ENCODE data around the gene RAD51B. TPM values are rescaled to one million over a fixed set of nuclear protein-coding genes. Genes with fewer than 3 reads are reported as not detected.
A peak's percentile ranks its signal among the peaks of the same experiment; 100 is the strongest.

Gene RAD51B
- total RNA-seq, 4 donors from 2014 or later = 14.0 to 16.4 (median 14.8) TPM

DNA sequence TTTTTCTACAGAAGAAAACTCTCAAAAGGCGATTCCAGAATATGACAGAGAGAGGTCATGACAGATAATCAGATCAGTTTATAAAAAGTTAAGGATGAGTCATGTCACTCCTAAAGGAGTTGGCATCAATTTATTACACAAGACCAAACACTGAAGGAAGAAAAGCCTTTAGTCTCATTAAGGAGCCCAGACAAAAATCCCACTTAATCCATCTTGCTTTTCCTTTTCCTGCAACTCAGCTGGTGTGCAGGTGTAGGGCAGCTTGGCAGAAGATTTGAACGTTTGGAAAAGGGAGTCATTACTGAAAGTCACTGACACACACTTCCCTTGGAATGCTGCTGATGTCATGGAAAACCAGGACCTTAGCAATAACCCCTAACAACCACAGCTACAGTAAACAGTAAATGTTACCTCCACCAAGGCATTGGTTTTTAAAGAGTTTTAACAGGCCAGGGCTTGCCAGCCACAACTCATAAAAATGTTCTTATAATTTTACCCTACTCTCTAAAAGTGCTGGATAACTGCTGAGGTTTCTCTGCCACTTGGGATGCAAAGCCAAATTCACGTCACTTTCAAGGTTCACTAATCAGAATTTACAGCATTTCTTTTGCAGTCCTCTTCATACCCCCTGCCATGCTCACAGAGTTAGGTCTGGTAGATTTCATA lies 320.6 kb downstream of the RAD51B start:
- H3K9me3 ChIP-seq = no peaks in the 10 kb centered on the region
- intact Hi-C loops (cut with DNase I) = no loop called here
- H3K4me1 ChIP-seq = peaks cover 43 to 67% of the 10 kb centered on the region in 2 donors
- no peaks in the 10 kb centered on the region for H3K27me3 ChIP-seq
- no peak overlapping the region for H3K4me3 ChIP-seq (replicated peaks in 1 of 3)
- no peak for TF ChIP-seq CTCF (IDR thresholded peaks at IDR 0.05)
- no peak for TF ChIP-seq POLR2A (IDR thresholded peaks at IDR 0.05)
- peak; percentile 20 to 38 for DNase-seq
- H3K27ac ChIP-seq = peak overlapping the region; percentile 68 to 91 (median 83)
- WGBS, 2 donors = 29 to 43% methylated on average over 3 of the region's 3 CpGs
- H3K36me3 ChIP-seq = no peaks in the 10 kb centered on the region

DNA sequence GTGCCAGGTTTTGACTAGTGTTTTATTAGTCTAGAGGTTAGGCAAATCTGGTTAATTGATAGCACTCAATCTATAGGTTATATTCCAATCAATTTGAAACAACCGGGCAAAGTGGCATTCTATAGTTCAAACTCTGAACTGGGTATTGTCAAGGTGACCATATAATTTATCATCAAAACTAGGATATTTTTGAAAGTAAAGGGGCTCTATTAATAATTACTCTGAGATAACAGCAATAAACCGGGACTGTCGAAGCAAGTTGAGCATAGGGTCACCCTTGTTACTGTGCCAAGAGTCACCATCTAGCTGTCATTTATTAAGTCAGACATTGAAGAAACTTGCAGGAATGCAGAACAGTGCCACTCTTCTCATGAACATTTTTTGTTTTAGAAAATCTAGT lies 321.2 kb downstream of the RAD51B start:
- no peak overlapping the region for H3K4me3 ChIP-seq (replicated peaks in 1 of 3)
- H3K4me1 ChIP-seq = peaks cover 43 to 65% of the 10 kb centered on the region in 2 donors
- TF ChIP-seq POLR2A (IDR thresholded peaks at IDR 0.05) (no peak), CTCF (IDR thresholded peaks at IDR 0.05) (no peak)
- no peak for DNase-seq
- WGBS, 2 donors = 87 to 93% methylated on average over 3 of the region's 3 CpGs
- no peaks in the 10 kb centered on the region for H3K36me3 ChIP-seq
- peak overlapping the region; percentile 68 to 91 (median 83) for H3K27ac ChIP-seq
- no peaks in the 10 kb centered on the region for H3K27me3 ChIP-seq
- H3K9me3 ChIP-seq = no peaks in the 10 kb centered on the region
- intact Hi-C loops (cut with DNase I) = no loop called here

DNA sequence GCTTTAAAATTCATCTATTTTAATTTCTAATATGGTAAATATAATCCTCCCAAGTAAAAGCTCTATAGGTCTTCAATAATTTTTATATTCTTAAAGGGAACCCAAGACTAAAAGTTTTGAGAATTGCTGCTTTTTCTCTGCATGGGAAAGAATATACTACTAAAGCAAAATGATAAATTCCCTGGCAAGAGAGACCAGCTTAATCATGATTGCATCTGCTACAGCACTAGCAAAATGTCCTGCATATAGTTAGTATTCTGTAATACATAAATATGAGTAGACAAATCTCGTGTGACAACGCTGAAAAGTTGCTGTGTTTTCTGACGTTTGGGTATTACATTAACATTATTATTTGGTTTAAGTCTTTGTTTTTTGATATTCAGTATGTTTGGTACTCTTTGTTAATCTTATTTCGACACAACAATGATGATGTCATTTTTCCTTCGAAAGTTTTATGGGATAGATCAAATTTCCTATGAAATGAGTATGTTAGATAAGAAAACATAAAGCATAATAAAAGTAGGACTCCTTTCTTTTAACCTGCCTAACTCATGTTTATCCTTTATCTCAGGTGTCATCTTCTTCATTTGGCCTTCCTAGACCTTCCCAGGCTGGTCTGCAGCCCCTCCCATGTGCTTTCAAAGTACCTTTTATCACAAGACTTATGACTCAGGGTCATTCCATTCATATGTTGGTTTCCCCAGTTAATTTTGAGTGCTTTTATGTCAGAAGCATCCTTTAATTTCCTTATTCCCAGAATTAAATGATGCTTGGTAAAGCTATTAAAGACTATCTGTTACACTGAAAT lies 321.9 kb downstream of the RAD51B start:
- Histone ChIP-seq H3K27ac (peak overlapping the region; percentile 68 to 91 (median 83)), H3K36me3 (no peaks in the 10 kb centered on the region), H3K4me3 (replicated peaks in 1 of 3) (no peak overlapping the region), H3K9me3 (no peaks in the 10 kb centered on the region), H3K4me1 (peaks cover 48 to 69% of the 10 kb centered on the region in 2 donors), H3K27me3 (no peaks in the 10 kb centered on the region)
- no peak for TF ChIP-seq POLR2A (IDR thresholded peaks at IDR 0.05)
- no peak for TF ChIP-seq CTCF (IDR thresholded peaks at IDR 0.05)
- 83 to 87% methylated on average over 5 of the region's 5 CpGs for WGBS, 2 donors
- intact Hi-C loops (cut with DNase I) = no loop called here
- DNase-seq = no peak

GRCh38 chr14:68143341-68143841 lies 323.8 kb downstream of the RAD51B start:
- peak; percentile 37 to 47 for DNase-seq
- no peaks in the 10 kb centered on the region for H3K27me3 ChIP-seq
- no peaks in the 10 kb centered on the region for H3K9me3 ChIP-seq
- TF ChIP-seq POLR2A (IDR thresholded peaks at IDR 0.05) = no peak
- TF ChIP-seq CTCF (IDR thresholded peaks at IDR 0.05) = no peak
- intact Hi-C loops (cut with DNase I) = no loop called here
- 59 to 75% methylated on average over 4 of the region's 4 CpGs for WGBS, 2 donors
- peaks cover 45 to 67% of the 10 kb centered on the region in 2 donors for H3K4me1 ChIP-seq
- no peak overlapping the region for H3K4me3 ChIP-seq (replicated peaks in 1 of 3)
- H3K36me3 ChIP-seq = no peaks in the 10 kb centered on the region
- peak overlapping the region; percentile 16 to 72 (median 67) for H3K27ac ChIP-seq

All from thyroid gland (tissue), 4 donors.